ENCODE results near the gene PDCD2.
"Not testable (repeated sequence)": the region's sequence is repeated elsewhere in the genome, so short reads cannot be mapped to it uniquely, and the experiment has no call there.

PDCD2 gene

DNA sequence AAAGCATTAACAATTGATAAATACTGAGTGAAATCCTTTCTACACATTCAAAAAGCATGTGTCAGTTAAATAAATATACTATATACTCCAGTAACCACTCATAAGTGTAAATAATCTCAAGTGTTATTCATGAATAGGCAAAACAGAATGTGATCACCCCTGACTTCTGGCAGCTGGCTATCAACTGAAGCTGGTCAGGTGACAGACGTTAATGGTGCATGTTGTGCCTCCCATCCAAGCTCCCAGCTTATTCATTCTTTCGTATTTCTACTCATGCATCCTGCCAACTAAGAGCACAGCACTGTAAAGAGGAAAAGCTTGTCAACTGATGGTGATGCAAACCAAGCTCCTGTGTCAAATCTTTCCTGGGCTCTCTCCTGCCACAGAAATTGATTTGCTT, 39.0 kb downstream of the PDCD2 start:
- DNase-seq: peak in 2 of 3 experiments; percentile 32 to 63

DNA sequence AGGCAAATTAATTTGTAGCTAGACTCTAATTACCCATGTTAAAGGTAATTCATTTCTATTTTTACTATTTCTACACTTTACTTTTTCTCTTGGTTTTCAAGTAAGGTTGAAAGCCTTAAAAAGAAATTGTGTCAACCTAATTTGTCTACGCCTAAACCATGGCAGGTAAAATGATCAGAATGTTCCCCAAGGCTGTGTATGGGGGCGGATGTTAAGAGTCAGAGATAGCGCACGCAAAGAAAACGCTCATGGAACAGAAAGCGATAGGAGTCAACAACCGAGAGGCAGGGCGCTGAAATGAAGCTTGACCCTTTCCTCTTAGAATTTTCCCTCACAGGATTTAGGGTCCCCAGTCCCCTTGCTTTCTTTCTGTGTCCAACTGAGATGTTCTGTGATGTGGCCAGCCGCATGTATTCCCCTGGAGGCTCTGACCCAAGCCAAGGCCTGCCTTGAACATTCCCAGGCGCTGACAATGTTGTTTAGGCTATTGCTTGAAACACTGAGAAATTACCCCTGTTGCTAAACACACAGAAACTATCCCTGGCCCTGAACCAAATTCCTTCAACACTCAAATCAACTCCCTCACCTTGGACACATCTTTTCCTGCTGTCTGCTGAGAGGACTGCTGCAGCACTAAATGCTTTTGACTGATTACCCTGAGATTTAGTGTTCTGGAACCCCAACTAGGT, 42.3 kb downstream of the PDCD2 start:
- DNase-seq: no peak

DNA sequence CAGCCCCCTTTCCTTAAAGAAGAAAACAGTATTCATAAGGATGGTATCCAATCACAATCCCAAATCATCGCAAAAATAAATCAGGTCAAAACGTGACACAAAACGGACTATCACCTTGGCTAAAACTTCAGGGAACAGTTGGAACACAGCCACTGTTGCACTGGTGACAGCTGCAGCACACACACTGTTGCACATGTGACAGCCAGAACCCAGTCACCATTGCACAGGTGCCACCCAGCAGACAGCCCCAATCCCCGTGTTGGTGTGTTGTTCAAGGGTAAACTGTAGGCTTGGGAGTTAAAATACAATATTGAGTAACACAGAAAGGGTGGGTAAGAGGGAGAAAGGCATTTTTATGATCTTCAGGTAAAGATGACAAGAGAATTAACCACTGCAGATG, 47.1 kb downstream of the PDCD2 start:
- no peak for DNase-seq

DNA sequence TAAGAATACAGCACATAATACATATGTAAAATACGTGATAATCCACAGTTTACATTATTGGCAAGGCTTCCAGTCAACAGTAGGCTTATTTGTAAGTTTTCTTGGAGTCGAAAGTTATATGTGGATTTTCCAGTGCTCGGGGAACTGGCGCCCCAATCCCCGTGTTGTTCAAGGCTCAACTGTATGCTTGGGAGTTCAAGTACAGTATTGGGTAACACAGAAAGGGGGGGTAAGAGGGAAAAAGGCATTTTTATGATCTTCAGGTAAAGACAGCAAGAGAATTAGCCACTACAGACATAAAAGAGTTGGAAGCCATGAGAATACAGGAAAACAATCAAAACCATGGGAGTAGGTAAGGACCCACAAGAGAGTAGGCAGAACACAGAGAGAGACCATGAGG, 47.8 kb downstream of the PDCD2 start:
- DNase-seq: no peak

DNA sequence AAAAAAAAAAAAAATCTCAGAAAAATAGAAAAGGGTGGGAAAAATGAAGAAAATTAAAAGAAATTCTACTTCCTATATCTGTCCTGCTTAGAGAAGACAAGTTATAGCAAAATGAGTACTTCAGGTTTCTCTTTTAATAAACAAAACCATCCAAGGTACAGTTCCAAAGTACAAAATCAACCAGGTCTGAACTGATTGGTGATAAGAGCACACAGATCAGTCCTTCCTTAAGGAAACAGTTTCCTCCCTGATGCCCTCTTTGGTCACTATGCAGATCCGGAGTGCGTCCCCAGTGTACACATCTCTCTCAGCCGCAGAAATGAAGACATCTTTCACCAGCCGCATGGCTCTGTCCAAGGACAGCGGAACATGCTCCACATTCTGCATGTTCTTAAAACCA, 49.4 kb downstream of the PDCD2 start:
- DNase-seq: peak in 1 of 3 experiments; percentile 26

DNA sequence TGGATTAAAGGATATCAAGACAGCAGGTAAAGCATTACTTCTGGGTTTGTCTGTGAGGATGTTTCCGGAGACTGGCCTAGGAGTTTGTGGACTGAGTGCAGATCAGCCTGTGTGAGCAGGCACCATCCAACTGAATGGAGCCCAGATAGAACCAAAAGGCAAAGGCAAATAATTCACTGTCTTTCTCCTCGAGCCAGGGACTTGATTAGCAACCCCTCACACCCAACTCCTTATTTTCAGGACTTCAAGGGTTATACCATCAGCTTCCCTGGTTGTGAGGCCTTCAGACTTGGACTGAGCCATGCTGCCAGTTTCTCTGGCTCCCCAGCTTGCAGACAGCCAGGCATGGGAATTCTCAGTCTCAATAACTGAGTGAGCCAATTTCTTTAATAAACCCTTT, 50.6 kb downstream of the PDCD2 start:
- no peak for DNase-seq

DNA sequence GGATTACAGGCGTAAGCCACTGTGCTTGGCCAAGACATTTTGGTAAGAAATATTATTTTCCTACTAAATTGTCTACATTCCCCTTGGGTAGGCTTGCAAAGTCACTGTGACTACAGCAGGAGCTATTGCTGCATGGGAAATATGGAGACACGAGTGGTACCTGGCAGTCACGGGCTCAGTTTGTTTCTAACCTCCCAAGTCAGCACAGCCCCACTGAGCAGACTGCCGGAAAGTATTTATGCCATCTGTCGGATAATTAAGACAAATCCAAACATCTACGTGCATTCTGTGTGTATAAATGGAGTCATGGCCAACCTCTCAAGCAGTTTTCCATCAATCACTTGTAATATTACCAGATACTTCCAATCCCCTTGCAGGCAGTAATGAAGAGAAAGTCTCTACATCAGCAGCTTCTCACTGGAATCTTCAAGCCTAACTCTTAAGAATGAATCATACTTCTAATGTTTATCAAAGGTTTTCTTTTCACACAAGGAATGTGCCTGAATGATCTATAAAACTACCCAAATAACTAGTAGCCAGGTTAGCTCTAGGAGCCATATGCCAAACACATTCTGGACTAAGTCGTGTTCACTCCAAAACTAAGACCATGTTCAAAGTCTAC, 51.5 kb downstream of the PDCD2 start:
- DNase-seq: no peak

DNA sequence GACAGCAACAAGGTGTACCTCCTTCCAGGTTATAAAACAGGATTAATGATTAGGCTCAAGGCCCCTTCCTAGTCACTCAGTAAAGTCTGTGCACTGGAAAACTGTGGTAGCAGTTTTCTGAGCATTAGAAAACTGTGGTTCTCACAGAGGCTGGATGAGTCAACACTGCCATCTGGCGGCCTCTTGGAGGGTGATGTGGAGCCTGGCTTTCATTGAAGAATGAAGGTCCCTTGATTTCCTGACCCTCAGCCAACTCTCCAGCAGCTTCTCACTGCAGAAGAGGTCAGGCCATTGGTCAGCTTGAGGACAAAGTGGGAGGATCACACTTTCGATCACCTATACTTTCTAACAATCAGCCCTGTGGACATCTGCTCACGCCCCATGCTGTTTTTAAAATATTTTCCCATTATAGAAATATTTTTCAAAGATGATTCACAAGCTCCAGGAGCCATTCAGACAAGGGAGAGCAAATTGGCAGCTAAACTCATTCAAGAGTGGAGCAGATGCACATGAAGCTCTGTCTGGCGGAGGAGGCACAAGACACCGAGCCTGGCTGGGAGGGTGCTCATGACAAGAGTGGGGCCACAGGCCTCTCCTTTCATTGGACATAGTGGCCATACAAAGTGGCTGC, 54.5 kb downstream of the PDCD2 start:
- DNase-seq: peak; percentile 68 to 90 (median 69)

DNA sequence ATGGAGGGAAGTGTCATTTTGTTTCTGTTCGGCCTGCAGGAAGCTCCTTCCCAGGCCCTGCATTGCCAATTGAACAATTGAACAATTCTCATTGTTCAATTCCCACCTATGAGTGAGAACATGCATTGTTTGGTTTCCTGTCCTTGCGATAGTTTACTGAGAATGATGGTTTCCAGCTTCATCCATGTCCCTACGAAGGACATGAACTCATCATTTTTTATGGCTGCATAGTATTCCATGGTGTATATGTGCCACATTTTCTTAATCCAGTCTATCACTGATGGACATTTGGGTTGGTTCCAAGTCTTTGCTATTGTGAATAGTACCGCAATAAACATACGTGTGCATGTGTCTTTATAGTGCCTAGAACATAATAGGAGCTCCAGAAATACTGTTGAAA, 56.4 kb downstream of the PDCD2 start:
- DNase-seq: not testable (repeated sequence)

DNA sequence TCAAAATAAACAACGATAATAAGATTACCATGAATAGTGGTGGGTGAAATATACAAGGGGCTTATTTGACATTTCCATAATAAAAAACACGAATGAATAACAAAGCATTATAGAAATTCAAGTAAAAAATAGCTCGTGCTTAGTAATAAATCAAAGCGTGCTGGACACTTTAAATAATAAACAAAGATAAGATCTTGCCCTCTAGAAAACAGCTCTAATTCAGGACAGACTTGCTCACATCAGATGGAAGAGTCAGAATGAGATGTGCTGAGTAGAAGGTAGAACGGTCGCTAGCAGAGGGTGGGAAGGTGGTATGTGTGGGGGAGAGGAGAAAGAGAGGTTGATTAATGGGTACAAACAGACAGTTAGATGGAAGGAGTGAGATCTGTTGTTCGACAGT, 58.6 kb downstream of the PDCD2 start:
- no peak for DNase-seq

All from NCI-H1417 (cell line).